ENCODE results near the gene STX17. TPM values are rescaled to one million over a fixed set of nuclear protein-coding genes. Genes with fewer than 3 reads are reported as not detected.
A peak's percentile ranks its signal among the peaks of the same experiment; 100 is the strongest.
"Not testable (repeated sequence)": the region's sequence is repeated elsewhere in the genome, so short reads cannot be mapped to it uniquely, and the experiment has no call there.

Gene STX17
- total RNA-seq = 42.6 TPM
- long read RNA-seq, transcript STX17-201 (8 exons, 2,713 nt) = major isoform, 14 of 28 reads
- long read RNA-seq, partial matches to known transcripts = 7 of 28 reads
- long read RNA-seq, other reads (novel, unspliced or antisense) = 6 of 28 reads

DNA sequence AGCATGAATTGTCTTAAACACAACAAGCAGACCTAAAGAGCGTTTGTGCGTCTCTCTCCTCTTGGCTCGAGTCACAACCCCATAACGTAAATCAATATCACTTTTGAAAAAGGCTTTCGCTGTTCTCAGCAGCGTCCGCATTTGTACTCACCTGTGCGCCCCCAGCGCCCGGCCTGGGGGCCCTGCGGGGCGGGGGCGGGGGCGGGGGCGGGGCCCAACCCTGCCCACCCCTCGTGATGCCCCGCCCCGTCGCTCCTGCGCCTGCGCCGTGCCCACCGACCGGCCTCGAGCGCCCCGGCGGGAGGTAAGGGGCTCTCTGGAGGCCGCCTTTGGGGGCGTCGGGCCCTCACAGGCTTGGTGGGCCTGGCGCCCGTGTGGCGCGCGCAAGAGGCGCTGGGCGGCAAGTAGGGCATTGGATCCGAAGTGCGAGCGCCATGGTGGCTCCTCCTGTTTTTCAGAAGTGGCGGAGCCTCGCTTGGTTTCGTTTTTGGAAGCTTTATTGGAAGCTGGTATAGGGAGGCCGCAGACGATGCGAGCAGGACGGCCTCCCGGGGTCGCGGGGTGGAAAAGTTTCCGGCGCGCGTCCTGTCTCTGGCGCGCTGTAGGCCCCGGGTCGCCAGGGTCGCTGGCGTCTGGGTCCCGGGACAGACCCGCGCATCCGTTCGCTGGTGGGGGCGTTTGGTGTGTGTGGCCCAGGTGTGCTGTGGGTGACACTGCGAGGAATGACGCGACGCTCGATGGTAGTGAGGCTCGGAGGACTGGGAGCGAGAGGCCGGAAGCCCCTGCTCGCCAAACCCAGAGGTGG, at the start of gene STX17:
STX17 (plus strand) TSS at position 252 of the 805 bp plus-strand sequence. CDS start 8,586 bp downstream, outside the sequence.
- ATAC-seq (peak; percentile 97), DNase-seq (peak; percentile 91)
- no peaks in the 10 kb centered on the region for H3K36me3 ChIP-seq
- H3K9me3 ChIP-seq = no peaks in the 10 kb centered on the region
- H3K27me3 ChIP-seq = no peaks in the 10 kb centered on the region
- TF ChIP-seq, protein P1, sequence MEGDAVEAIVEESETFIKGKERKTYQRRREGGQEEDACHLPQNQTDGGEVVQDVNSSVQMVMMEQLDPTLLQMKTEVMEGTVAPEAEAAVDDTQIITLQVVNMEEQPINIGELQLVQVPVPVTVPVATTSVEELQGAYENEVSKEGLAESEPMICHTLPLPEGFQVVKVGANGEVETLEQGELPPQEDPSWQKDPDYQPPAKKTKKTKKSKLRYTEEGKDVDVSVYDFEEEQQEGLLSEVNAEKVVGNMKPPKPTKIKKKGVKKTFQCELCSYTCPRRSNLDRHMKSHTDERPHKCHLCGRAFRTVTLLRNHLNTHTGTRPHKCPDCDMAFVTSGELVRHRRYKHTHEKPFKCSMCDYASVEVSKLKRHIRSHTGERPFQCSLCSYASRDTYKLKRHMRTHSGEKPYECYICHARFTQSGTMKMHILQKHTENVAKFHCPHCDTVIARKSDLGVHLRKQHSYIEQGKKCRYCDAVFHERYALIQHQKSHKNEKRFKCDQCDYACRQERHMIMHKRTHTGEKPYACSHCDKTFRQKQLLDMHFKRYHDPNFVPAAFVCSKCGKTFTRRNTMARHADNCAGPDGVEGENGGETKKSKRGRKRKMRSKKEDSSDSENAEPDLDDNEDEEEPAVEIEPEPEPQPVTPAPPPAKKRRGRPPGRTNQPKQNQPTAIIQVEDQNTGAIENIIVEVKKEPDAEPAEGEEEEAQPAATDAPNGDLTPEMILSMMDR (IDR thresholded peaks at IDR 0.05) = no peak
- peak within 1 kb of the TSS; percentile 99 for H3K27ac ChIP-seq
- intact Hi-C loops (cut with DNase I) = no loop called here
- peak within 1 kb of the TSS; percentile 73 for H3K4me3 ChIP-seq
- H3K4me1 ChIP-seq = peaks cover 6% of the 10 kb centered on the region

DNA sequence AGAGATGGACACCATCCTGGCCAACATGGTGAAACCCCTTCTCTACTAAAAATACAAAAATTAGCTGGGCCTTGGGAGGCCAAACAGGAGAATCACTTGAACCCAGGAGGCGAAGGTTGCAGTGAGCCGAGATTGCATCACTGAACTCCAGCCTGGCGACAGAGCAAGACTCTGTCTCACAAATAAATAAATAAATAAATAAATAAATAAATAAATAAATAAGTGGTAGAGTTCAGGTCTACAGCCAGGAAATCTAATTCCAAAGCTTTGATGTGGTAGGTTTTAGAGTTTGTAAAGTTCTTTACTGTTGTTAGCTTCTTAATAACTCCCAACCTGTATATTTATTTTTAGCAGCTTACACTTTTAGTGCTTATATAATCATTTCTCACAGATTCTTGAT, 48.9 kb upstream of the STX17 start:
- H3K4me1 ChIP-seq; H3K27ac ChIP-seq; H3K36me3 ChIP-seq; H3K9me3 ChIP-seq; H3K27me3 ChIP-seq; intact Hi-C loops (cut with DNase I); DNase-seq; ATAC-seq; H3K4me3 ChIP-seq: not testable (repeated sequence)

DNA sequence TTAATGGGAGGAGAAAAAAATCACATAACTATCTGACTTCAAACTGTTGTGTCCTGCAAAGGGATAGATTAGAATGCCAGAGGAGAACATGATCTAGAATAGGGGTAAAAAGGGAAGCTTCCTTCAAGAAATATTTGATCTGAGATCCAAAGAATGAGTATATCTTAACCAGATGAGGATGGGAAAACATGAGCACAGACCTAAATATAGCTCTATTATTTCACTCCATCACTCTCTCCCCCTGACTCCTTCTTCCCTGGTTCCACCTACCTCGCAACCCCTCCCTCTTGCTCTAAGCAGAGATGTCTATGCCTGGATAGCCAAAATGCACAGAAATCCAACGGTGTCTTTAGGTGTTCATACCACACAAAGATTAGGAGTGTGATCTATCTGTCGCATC, 48.4 kb upstream of the STX17 start:
- H3K27ac ChIP-seq = no peak overlapping the region
- TF ChIP-seq, protein P1 (IDR thresholded peaks at IDR 0.05) = no peak
- H3K4me3 ChIP-seq = no peak overlapping the region
- no peaks in the 10 kb centered on the region for H3K36me3 ChIP-seq
- intact Hi-C loops (cut with DNase I) = no loop called here
- H3K4me1 ChIP-seq = no peaks in the 10 kb centered on the region
- DNase-seq (no peak), ATAC-seq (no peak)
- H3K9me3 ChIP-seq = no peaks in the 10 kb centered on the region
- no peaks in the 10 kb centered on the region for H3K27me3 ChIP-seq

DNA sequence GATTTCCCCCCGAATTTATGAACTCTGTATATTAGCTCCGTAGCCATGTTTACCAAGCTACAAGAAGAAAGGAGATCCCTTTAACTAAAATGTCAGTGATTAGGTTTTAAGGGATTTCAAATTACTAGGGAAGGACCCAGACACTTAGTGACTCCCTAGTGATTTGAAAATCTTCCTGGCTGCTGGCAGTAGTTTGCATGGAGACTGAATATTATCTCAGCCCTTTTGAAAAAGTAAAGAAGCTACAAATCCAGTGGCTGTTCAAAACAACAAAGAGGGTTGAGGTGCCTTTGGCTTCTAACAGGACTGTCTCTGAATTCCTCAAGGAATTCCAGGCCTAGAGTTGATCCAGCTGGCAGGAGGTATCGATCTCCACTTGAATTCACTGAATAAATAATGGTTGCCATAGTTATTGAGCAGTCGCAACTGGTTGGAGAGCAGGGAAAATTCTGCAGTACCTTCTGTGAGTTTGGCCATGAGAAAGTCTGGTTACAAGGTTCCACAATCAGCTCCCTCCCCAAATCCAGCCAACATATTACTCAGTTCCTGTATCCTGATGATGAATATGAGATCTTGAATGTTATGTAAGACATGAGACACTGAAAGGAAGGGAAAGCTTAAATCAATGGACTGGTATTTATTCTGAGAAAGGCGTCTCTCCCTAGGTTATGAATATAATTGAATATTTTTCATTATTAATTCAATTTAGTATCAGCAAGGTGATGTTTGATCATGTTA, 47.0 kb upstream of the STX17 start:
- TF ChIP-seq, protein P1 (IDR thresholded peaks at IDR 0.05) = no peak
- Histone ChIP-seq H3K9me3 (no peaks in the 10 kb centered on the region), H3K27me3 (no peaks in the 10 kb centered on the region), H3K4me1 (no peaks in the 10 kb centered on the region), H3K4me3 (no peak overlapping the region), H3K27ac (no peak overlapping the region), H3K36me3 (no peaks in the 10 kb centered on the region)
- intact Hi-C loops (cut with DNase I) = no loop called here
- ATAC-seq = no peak
- no peak for DNase-seq

DNA sequence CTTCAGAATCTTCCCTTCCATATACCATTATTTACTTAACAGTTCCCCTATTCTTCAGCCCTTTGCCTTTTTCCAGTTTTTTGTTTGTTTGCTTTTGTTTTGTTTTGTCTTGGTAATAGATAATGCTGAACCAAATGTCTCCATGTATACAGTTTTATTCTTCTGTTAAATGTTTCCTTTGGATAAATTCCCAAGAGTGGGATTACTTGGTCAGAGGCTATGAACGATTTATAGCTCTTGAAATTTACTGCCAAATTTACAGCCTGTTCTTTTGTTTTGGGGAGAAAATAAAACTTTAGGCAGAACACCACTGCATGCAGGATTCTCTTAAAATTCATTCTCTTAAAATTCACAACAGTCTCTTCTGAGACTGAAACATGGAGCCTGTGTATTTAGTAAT, 46.2 kb upstream of the STX17 start:
- Histone ChIP-seq H3K4me3 (no peak overlapping the region), H3K27me3 (no peaks in the 10 kb centered on the region), H3K9me3 (no peaks in the 10 kb centered on the region), H3K4me1 (no peaks in the 10 kb centered on the region), H3K27ac (no peak overlapping the region), H3K36me3 (no peaks in the 10 kb centered on the region)
- intact Hi-C loops (cut with DNase I) = no loop called here
- TF ChIP-seq, protein P1 (IDR thresholded peaks at IDR 0.05) = no peak
- DNase-seq = no peak
- no peak for ATAC-seq

DNA sequence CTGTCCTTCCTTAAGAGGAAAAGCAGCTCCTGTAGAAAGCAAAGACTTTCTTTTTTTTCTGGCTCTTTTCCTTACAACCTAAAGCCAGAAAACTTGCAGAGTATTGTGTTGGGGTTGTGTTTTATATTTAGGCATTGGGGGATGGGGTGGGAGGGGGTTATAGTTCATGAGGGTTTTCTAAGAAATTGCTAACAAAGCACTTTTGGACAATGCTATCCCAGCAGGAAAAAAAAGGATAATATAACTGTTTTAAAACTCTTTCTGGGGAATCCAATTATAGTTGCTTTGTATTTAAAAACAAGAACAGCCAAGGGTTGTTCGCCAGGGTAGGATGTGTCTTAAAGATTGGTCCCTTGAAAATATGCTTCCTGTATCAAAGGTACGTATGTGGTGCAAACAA, 42.5 kb upstream of the STX17 start:
- Histone ChIP-seq H3K27ac (no peak overlapping the region), H3K9me3 (no peaks in the 10 kb centered on the region), H3K36me3 (no peaks in the 10 kb centered on the region), H3K4me1 (no peaks in the 10 kb centered on the region), H3K4me3 (no peak overlapping the region), H3K27me3 (no peaks in the 10 kb centered on the region)
- intact Hi-C loops (cut with DNase I) = no loop called here
- DNase-seq = no peak
- TF ChIP-seq, protein P1 (IDR thresholded peaks at IDR 0.05) = no peak
- no peak for ATAC-seq

Data from upper lobe of right lung (tissue), 1 donor.